Neural crest cell (in vitro differentiated cells): Measurements from ENCODE around the gene SELENOK. TPM values are rescaled to one million over a fixed set of nuclear protein-coding genes. Genes with fewer than 3 reads are reported as not detected.

Experiments
- DNase-seq: peaks from one replicate; pipeline ENCODE4 v3.0.0; 2021; ENCODE audit warnings: low read depth, mixed read lengths, low spot score
- H3K27ac Mint-ChIP-seq: one replicate; pipeline ENCODE4 v1.8.0; 2021; ENCODE audit warnings: mild to moderate bottlenecking, mixed read lengths; ENCODE audit not compliant: unreplicated experiment
- H3K27me3 Mint-ChIP-seq: 2 replicates; pipeline ENCODE4 v1.8.0; 2021; ENCODE audit warnings: low read depth, mild to moderate bottlenecking, mixed read lengths
- H3K36me3 Mint-ChIP-seq: 2 replicates; pipeline ENCODE4 v1.8.0; 2021; ENCODE audit warnings: low read depth, mild to moderate bottlenecking, mixed read lengths
- H3K4me1 Mint-ChIP-seq: 2 replicates; pipeline ENCODE4 v1.8.0; 2021; ENCODE audit warnings: mixed read lengths
- H3K4me3 Mint-ChIP-seq: one replicate; pipeline ENCODE4 v1.8.0; 2021; ENCODE audit warnings: mild to moderate bottlenecking, mixed read lengths
- H3K9me3 Mint-ChIP-seq: 2 replicates; pipeline ENCODE4 v1.8.0; 2021; ENCODE audit warnings: mixed read lengths
- total RNA-seq: library from RNA; stranded (reverse); gene quantifications from 2 replicates; pipeline ENCODE4 v1.2.1, GENCODE V29; 2021
- TF ChIP-seq, protein P1 (sequence below): fragments of 200-600 bp; sonication (generic); conservative IDR thresholded peaks from 2 replicates; pipeline ENCODE4 v1.5.0; 2021; ENCODE audit warnings: antibody characterized with exemption, mild to moderate bottlenecking

The SELENOK gene
- total RNA-seq, 1 donor from 2014 or later, result 39.2 TPM

GRCh38 chr3:53846134-53846850, 45.4 kb downstream of the SELENOK start, which contains the start of the genes CHDH and IL17RB:
TSS of gene CHDH (minus strand) at chr3:53846419. CDS start at chr3:53824008, 22,411 bp downstream.
TSS of gene IL17RB (plus strand) at chr3:53846568. CDS start at chr3:53846589, 21 bp downstream.
- TF ChIP-seq, protein P1, sequence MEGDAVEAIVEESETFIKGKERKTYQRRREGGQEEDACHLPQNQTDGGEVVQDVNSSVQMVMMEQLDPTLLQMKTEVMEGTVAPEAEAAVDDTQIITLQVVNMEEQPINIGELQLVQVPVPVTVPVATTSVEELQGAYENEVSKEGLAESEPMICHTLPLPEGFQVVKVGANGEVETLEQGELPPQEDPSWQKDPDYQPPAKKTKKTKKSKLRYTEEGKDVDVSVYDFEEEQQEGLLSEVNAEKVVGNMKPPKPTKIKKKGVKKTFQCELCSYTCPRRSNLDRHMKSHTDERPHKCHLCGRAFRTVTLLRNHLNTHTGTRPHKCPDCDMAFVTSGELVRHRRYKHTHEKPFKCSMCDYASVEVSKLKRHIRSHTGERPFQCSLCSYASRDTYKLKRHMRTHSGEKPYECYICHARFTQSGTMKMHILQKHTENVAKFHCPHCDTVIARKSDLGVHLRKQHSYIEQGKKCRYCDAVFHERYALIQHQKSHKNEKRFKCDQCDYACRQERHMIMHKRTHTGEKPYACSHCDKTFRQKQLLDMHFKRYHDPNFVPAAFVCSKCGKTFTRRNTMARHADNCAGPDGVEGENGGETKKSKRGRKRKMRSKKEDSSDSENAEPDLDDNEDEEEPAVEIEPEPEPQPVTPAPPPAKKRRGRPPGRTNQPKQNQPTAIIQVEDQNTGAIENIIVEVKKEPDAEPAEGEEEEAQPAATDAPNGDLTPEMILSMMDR, result no peak
- peak; percentile 40 for DNase-seq
- peaks cover 26% of the 10 kb centered on the region for H3K4me1 Mint-ChIP-seq
- peak within 1 kb of the TSS; percentile 86 for H3K4me3 Mint-ChIP-seq
- H3K27me3 Mint-ChIP-seq, result peaks cover 40% of the 10 kb centered on the region
- no peak within 1 kb of the TSS for H3K27ac Mint-ChIP-seq
- H3K36me3 Mint-ChIP-seq, result no peaks in the 10 kb centered on the region
- no peaks in the 10 kb centered on the region for H3K9me3 Mint-ChIP-seq

DNA sequence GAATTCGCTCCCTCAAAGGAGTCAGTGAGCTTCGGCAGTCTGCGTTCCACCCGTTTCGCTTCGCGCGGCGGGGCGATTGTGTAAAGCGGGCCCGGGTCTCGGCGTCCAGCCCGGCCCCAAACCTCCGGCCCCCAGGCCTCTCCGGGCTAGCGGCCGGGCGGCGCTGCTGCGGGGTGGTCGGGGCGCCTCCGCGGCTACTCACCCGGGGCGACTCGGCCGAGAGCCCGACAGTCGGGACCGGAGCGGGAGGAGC, 45.9 kb downstream of the SELENOK start:
- TF ChIP-seq, protein P1, result no peak
- H3K4me3 Mint-ChIP-seq, result peak overlapping the region; percentile 83
- no peaks in the 10 kb centered on the region for H3K9me3 Mint-ChIP-seq
- no peak overlapping the region for H3K27ac Mint-ChIP-seq
- H3K4me1 Mint-ChIP-seq, result peaks cover 26% of the 10 kb centered on the region
- no peaks in the 10 kb centered on the region for H3K36me3 Mint-ChIP-seq
- DNase-seq, result peak; percentile 41
- H3K27me3 Mint-ChIP-seq, result peaks cover 40% of the 10 kb centered on the region

- no peak overlapping the region for H3K27ac Mint-ChIP-seq
- H3K9me3 Mint-ChIP-seq, result no peaks in the 10 kb centered on the region
- H3K27me3 Mint-ChIP-seq, result peaks cover 40% of the 10 kb centered on the region
- TF ChIP-seq, protein P1, result peak; percentile 44
- peaks cover 26% of the 10 kb centered on the region for H3K4me1 Mint-ChIP-seq
- peak overlapping the region; percentile 83 for H3K4me3 Mint-ChIP-seq
- H3K36me3 Mint-ChIP-seq, result no peaks in the 10 kb centered on the region
- no peak for DNase-seq
Observed at GRCh38 chr3:53845103-53845880, 46.4 kb downstream of the SELENOK start.

- TF ChIP-seq, protein P1, result no peak
- Mint-ChIP-seq H3K27ac (no peak overlapping the region), H3K36me3 (no peaks in the 10 kb centered on the region), H3K27me3 (peaks cover 40% of the 10 kb centered on the region), H3K4me3 (peak overlapping the region; percentile 71), H3K9me3 (no peaks in the 10 kb centered on the region), H3K4me1 (peaks cover 26% of the 10 kb centered on the region)
- no peak for DNase-seq
Observed at GRCh38 chr3:53844262-53845102, 47.2 kb downstream of the SELENOK start.
